Tibial nerve (tissue), 4 donors: ENCODE measurements around the gene PTPRD. TPM values are rescaled to one million over a fixed set of nuclear protein-coding genes. Genes with fewer than 3 reads are reported as not detected.

Experiments used
- DNase-seq, 2 donors: peaks; one replicate each; pipeline ENCODE4 v3.0.0-alpha.2; 2019; ENCODE audit warnings: low spot score in 2 of 2
- H3K27ac ChIP-seq, 4 donors: fragments of 200-600 bp; sonication (generic) in 3 of 4; one replicate each; pipeline ENCODE4 v1.5.1; 2017 to 2019; ENCODE audit warnings: mild to moderate bottlenecking in 1 of 4
- H3K27me3 ChIP-seq, 2 donors: fragments of 200-600 bp; sonication (generic) in 1 of 2; one replicate each; pipeline versions ENCODE4 v1.5.1 to v1.6.0; 2017 to 2019
- H3K36me3 ChIP-seq, 3 donors: fragments of 200-600 bp; sonication (generic); one replicate each; pipeline ENCODE4 v1.5.1; 2018 to 2019
- H3K4me1 ChIP-seq, 4 donors: fragments of 200-600 bp; sonication (generic) in 3 of 4; one replicate each; pipeline ENCODE4 v1.5.1; 2017 to 2019
- H3K4me3 ChIP-seq, 4 donors: fragments of 200-600 bp; sonication (generic) in 3 of 4; one replicate each; pipeline ENCODE4 v1.5.1; 2017 to 2019; ENCODE audit warnings: mild to moderate bottlenecking in 1 of 4, moderate library complexity in 1 of 4
- H3K9me3 ChIP-seq, 4 donors: fragments of 200-600 bp; sonication (generic) in 3 of 4; one replicate each; pipeline ENCODE4 v1.5.1; 2017 to 2019
- EP300 ChIP-seq, 2 donors: sonication (generic); formaldehyde crosslinking; IDR thresholded peaks; one replicate each; pipeline ENCODE4 v1.6.1; 2017; ENCODE audit warnings: antibody characterized with exemption in 2 of 2, mild to moderate bottlenecking in 1 of 2
- POLR2A ChIP-seq, 2 donors: fragments of 450-650 bp; IDR thresholded peaks; one replicate each; pipeline ENCODE4 v1.6.1; 2017; ENCODE audit warnings: antibody characterized with exemption in 2 of 2, mild to moderate bottlenecking in 2 of 2, moderate library complexity in 2 of 2
- WGBS, 2 donors: methylation state at CpG; one replicate each; pipeline ENCODE4 v1.1.5; 2018; 5-methylcytosine and 5-hydroxymethylcytosine counted together
- total RNA-seq, 4 donors: library from RNA; depleted of rRNA; stranded (reverse); fragments of >200 nt; gene quantifications; one replicate each; pipeline ENCODE4 v1.1.0, GENCODE V29; 2016
- TF ChIP-seq, protein P1 (sequence below), 5 experiments: fragments of 200-600 bp in 3 of 5; fragments of 450-650 bp in 2 of 5; sonication (generic) in 3 of 5; IDR thresholded peaks; one replicate each; pipeline ENCODE4 v1.5.1; 2016 to 2019; ENCODE audit warnings: antibody characterized with exemption in 5 of 5, mild to moderate bottlenecking in 3 of 5, moderate library complexity in 2 of 5

The PTPRD gene
- total RNA-seq, 4 donors from 2014 or later, result 1.7 to 13.2 (median 5.1) TPM

DNA sequence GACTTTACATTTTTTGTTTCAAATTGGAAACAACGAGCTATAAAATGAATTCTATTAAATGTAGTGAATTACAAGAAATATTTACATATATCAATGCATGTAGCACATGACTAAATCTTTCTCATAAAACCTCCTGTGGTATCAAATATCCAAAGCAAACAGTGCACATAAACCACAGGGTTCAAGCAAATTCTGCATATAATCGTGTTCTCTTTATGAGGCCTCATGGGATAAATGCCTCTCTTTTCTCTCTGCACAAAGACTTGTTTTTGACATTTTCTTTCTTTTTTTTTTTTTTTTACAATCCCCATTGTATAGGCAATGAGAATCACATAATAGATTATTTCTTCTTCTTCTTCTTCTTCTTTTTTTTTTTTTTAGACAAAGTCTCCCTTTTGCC is 1696.0 kb downstream of the PTPRD start:
- H3K4me3 ChIP-seq, result no peak overlapping the region
- no peak for DNase-seq
- H3K36me3 ChIP-seq, result no peaks in the 10 kb centered on the region
- H3K27ac ChIP-seq, result no peak overlapping the region
- TF ChIP-seq, protein P1, sequence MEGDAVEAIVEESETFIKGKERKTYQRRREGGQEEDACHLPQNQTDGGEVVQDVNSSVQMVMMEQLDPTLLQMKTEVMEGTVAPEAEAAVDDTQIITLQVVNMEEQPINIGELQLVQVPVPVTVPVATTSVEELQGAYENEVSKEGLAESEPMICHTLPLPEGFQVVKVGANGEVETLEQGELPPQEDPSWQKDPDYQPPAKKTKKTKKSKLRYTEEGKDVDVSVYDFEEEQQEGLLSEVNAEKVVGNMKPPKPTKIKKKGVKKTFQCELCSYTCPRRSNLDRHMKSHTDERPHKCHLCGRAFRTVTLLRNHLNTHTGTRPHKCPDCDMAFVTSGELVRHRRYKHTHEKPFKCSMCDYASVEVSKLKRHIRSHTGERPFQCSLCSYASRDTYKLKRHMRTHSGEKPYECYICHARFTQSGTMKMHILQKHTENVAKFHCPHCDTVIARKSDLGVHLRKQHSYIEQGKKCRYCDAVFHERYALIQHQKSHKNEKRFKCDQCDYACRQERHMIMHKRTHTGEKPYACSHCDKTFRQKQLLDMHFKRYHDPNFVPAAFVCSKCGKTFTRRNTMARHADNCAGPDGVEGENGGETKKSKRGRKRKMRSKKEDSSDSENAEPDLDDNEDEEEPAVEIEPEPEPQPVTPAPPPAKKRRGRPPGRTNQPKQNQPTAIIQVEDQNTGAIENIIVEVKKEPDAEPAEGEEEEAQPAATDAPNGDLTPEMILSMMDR (IDR thresholded peaks at IDR 0.05), result no peak
- 15 to 27% methylated on average over 2 of the region's 2 CpGs for WGBS, 2 donors
- H3K9me3 ChIP-seq, result no peaks in the 10 kb centered on the region
- no peaks in the 10 kb centered on the region for H3K4me1 ChIP-seq
- no peaks in the 10 kb centered on the region for H3K27me3 ChIP-seq

DNA sequence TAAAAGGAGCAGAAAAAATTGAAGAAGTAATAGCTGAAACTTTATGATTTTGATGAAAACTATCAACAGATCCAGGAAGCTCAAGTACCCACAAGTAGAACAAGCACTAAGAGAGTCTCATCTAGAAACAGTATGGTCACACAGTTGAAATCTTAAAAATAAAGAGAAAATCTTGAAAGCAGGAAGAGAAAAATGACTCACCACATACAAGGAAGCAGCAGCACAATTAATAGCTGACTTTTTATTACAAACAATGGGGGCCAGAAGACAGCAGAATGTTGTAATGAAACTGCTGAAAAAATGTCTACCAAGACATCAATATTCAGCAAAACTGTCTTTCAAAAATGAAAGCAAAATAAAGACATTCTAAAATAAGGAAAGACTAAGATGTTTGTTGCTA is 1704.9 kb downstream of the PTPRD start:
- no peaks in the 10 kb centered on the region for H3K4me1 ChIP-seq
- H3K27ac ChIP-seq, result no peak overlapping the region

DNA sequence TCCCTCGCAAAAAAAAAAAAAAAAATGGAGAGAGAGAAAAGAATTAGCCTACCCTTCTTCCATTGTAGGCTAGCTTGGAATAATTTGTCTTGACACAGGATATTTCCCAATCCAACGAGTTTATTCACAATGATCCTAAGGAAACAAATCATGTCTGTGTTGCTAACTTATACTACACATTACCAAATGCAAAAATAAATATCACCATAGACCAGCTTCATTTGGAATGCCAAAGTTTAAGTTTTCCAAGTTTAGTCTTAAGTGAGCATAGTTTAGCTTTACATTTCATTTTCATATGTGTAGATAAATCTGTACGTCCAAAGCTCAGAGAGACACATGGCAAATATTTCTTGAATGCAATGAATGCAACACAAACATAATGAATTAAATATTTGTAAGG is 1707.1 kb downstream of the PTPRD start:
- Histone ChIP-seq H3K4me3 (no peak overlapping the region), H3K9me3 (no peaks in the 10 kb centered on the region), H3K36me3 (no peaks in the 10 kb centered on the region), H3K4me1 (no peaks in the 10 kb centered on the region), H3K27me3 (no peaks in the 10 kb centered on the region), H3K27ac (no peak overlapping the region)
- TF ChIP-seq EP300 (IDR thresholded peaks at IDR 0.05) (no peak), POLR2A (IDR thresholded peaks at IDR 0.05) (no peak)
- TF ChIP-seq, protein P1 (IDR thresholded peaks at IDR 0.05), result no peak
- WGBS, 2 donors, result 44 to 48% methylated on average over 3 of the region's 3 CpGs
- DNase-seq, result no peak

More for the DNA sequence above, 1704.9 kb downstream of the PTPRD start:
- Histone ChIP-seq H3K9me3 (no peaks in the 10 kb centered on the region), H3K36me3 (no peaks in the 10 kb centered on the region), H3K4me3 (no peak overlapping the region), H3K27me3 (no peaks in the 10 kb centered on the region)
- no peak for DNase-seq
- TF ChIP-seq EP300 (IDR thresholded peaks at IDR 0.05) (no peak), POLR2A (IDR thresholded peaks at IDR 0.05) (no peak)

DNA sequence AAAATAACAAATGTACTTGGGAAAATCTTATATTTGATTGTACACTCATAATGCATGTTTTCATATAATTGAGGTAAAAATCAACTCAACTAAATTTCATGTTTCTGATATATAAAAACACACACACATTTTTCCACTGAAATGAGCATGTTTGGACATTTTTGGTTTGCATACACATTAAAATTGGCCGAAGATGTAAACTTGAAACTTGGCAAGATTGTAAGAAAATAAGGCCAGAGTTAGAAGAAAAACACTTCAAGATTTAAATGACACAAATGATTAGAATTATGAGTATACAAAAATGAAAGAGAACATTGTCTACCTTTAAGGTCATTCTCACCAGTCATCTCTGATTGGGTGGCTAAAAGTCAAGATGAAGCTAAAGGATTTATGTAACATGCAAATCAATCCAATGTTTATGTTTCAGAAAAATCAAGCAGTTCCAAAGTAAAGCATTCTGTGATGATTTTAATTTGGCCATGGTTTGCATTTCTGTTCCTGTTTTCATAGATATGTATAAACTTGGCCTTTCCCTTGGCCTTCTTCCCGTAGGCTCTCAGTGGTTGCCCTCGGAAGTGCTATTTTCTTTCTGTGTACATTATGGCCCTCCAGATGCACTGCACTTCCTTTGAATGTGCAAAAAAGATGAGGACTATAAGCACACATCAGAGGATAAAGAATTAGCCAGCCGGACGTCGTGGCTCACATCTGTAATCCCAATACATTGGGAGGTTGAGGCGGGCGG is 1707.9 kb downstream of the PTPRD start:
- Histone ChIP-seq H3K4me1 (no peaks in the 10 kb centered on the region), H3K36me3 (no peaks in the 10 kb centered on the region), H3K27ac (no peak overlapping the region), H3K9me3 (no peaks in the 10 kb centered on the region), H3K4me3 (no peak overlapping the region), H3K27me3 (no peaks in the 10 kb centered on the region)
- TF ChIP-seq EP300 (IDR thresholded peaks at IDR 0.05) (no peak), POLR2A (IDR thresholded peaks at IDR 0.05) (no peak)
- TF ChIP-seq, protein P1 (IDR thresholded peaks at IDR 0.05), result no peak
- WGBS, 2 donors, result 58 to 62% methylated on average over 8 of the region's 8 CpGs
- no peak for DNase-seq

DNA sequence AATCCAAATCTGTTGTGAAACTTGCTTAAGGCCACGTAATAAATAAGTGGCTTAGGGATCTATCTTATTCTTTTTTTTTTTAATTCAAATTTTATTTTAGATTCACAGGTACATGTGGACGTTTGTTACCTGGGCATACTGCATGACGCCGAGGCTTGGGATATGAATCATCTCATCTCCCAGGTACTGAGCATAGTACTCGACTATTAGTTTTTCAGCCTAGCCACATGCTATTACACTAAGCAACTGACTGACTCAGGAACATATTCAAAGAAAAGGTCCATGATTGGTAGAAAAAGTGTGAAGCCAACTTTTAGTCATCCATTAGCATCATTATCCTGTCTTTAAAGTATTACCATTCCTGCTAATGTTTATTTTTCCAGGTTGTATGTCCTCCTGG is 1709.7 kb downstream of the PTPRD start:
- 72 to 83% methylated on average over 5 of the region's 5 CpGs for WGBS, 2 donors
- Histone ChIP-seq H3K27me3 (no peaks in the 10 kb centered on the region), H3K4me1 (no peaks in the 10 kb centered on the region), H3K9me3 (no peaks in the 10 kb centered on the region), H3K4me3 (no peak overlapping the region), H3K27ac (no peak overlapping the region), H3K36me3 (no peaks in the 10 kb centered on the region)
- no peak for DNase-seq
- TF ChIP-seq EP300 (IDR thresholded peaks at IDR 0.05) (no peak), POLR2A (IDR thresholded peaks at IDR 0.05) (no peak)
- TF ChIP-seq, protein P1 (IDR thresholded peaks at IDR 0.05), result no peak
